ENCODE measurements around the gene NFE2L2. TPM values are rescaled to one million over a fixed set of nuclear protein-coding genes. Genes with fewer than 3 reads are reported as not detected.
A peak's percentile ranks its signal among the peaks of the same experiment; 100 is the strongest.

NFE2L2 gene
- total RNA-seq, 1 donor from 2014 or later = 32.3 TPM

GRCh38 chr2:177243476-177243875, 21.1 kb downstream of the NFE2L2 start:
- peaks cover 49% of the 10 kb centered on the region for H3K4me1 Mint-ChIP-seq
- no peak overlapping the region for H3K4me3 Mint-ChIP-seq
- no peak for DNase-seq (ENCODE audit: low read depth, low spot score)
- TF ChIP-seq CTCF (conservative IDR thresholded peaks at IDR 0.05) = no peak
- H3K9me3 Mint-ChIP-seq = no peaks in the 10 kb centered on the region
- H3K27me3 Mint-ChIP-seq (ENCODE audit: low read depth) = no peaks in the 10 kb centered on the region
- H3K27ac Mint-ChIP-seq (ENCODE audit: unreplicated experiment) = no peak overlapping the region
- H3K36me3 Mint-ChIP-seq (ENCODE audit: low read depth) = no peaks in the 10 kb centered on the region

- Mint-ChIP-seq H3K9me3 (no peaks in the 10 kb centered on the region), H3K27me3 (ENCODE audit: low read depth) (no peaks in the 10 kb centered on the region), H3K4me1 (peaks cover 49% of the 10 kb centered on the region), H3K36me3 (ENCODE audit: low read depth) (no peaks in the 10 kb centered on the region), H3K4me3 (no peak overlapping the region), H3K27ac (ENCODE audit: unreplicated experiment) (peak overlapping the region; percentile 75)
- no peak for DNase-seq (ENCODE audit: low read depth, low spot score)
- TF ChIP-seq CTCF (conservative IDR thresholded peaks at IDR 0.05) = no peak
Observed at GRCh38 chr2:177243073-177243472, 21.5 kb downstream of the NFE2L2 start.

GRCh38 chr2:177242121-177242987, 22.2 kb downstream of the NFE2L2 start:
- no peak overlapping the region for H3K4me3 Mint-ChIP-seq
- no peaks in the 10 kb centered on the region for H3K9me3 Mint-ChIP-seq
- peaks cover 49% of the 10 kb centered on the region for H3K4me1 Mint-ChIP-seq
- H3K36me3 Mint-ChIP-seq (ENCODE audit: low read depth) = no peaks in the 10 kb centered on the region
- no peaks in the 10 kb centered on the region for H3K27me3 Mint-ChIP-seq (ENCODE audit: low read depth)
- TF ChIP-seq CTCF (conservative IDR thresholded peaks at IDR 0.05) = no peak
- DNase-seq (ENCODE audit: low read depth, low spot score) = no peak
- no peak overlapping the region for H3K27ac Mint-ChIP-seq (ENCODE audit: unreplicated experiment)

GRCh38 chr2:177241711-177242120, 22.8 kb downstream of the NFE2L2 start:
- H3K9me3 Mint-ChIP-seq = no peaks in the 10 kb centered on the region
- peaks cover 49% of the 10 kb centered on the region for H3K4me1 Mint-ChIP-seq
- no peak overlapping the region for H3K27ac Mint-ChIP-seq (ENCODE audit: unreplicated experiment)
- no peaks in the 10 kb centered on the region for H3K36me3 Mint-ChIP-seq (ENCODE audit: low read depth)
- H3K4me3 Mint-ChIP-seq = no peak overlapping the region
- no peak for TF ChIP-seq CTCF (conservative IDR thresholded peaks at IDR 0.05)
- DNase-seq (ENCODE audit: low read depth, low spot score) = no peak
- no peaks in the 10 kb centered on the region for H3K27me3 Mint-ChIP-seq (ENCODE audit: low read depth)

GRCh38 chr2:177239932-177240630, 24.4 kb downstream of the NFE2L2 start:
- Mint-ChIP-seq H3K27ac (ENCODE audit: unreplicated experiment) (peak overlapping the region; percentile 39), H3K4me3 (peak overlapping the region; percentile 22), H3K9me3 (no peaks in the 10 kb centered on the region), H3K4me1 (peaks cover 39% of the 10 kb centered on the region), H3K27me3 (ENCODE audit: low read depth) (no peaks in the 10 kb centered on the region), H3K36me3 (ENCODE audit: low read depth) (no peaks in the 10 kb centered on the region)
- TF ChIP-seq CTCF (conservative IDR thresholded peaks at IDR 0.05) = no peak
- no peak for DNase-seq (ENCODE audit: low read depth, low spot score)
